ENCODE data around the gene ENTPD2.
"Not testable (repeated sequence)": the region's sequence is repeated elsewhere in the genome, so short reads cannot be mapped to it uniquely, and the experiment has no call there.

Gene ENTPD2

GRCh38 chr9:137034709-137035506 lies 19.0 kb downstream of the ENTPD2 start:
- Histone ChIP-seq H3K4me3 (peak overlapping the region; percentile 26 to 81 (median 62); a peak in 18 of 20 replicates), H3K27ac (peak overlapping the region in 10 of 11 experiments; percentile 38 to 97 (median 78); a peak in 20 of 22 replicates), H3K36me3 (peaks cover 26 to 63% (median 48%) of the 10 kb centered on the region in 11 experiments), H3K4me1 (peaks cover 34 to 76% (median 66%) of the 10 kb centered on the region in 10 experiments), H3K4me2 (peak overlapping the region; percentile 82 to 97 (median 92)), H4K20me1 (peaks cover 0 to 53% (median 41%) of the 10 kb centered on the region in 11 experiments; a peak in 19 of 22 replicates), H3K9me3 (replicated peaks in 1 of 11) (no peaks in the 10 kb centered on the region), H3K9ac (peak overlapping the region; percentile 42 to 82 (median 72)), H3K27me3 (no peaks in the 10 kb centered on the region)
- TF ChIP-seq Cebpa-rat (IDR thresholded peaks at IDR 0.05) = no peak

GRCh38 chr9:137034039-137034708 lies 19.7 kb downstream of the ENTPD2 start:
- H4K20me1 ChIP-seq = peaks cover 0 to 47% (median 35%) of the 10 kb centered on the region in 11 experiments; a peak in 19 of 22 replicates
- H3K36me3 ChIP-seq = peaks cover 18 to 60% (median 40%) of the 10 kb centered on the region in 11 experiments
- peak overlapping the region; percentile 91 to 100 (median 98) for H3K4me2 ChIP-seq
- peak overlapping the region; percentile 46 to 84 (median 74); a peak in 19 of 20 replicates for H3K4me3 ChIP-seq
- peak overlapping the region; percentile 76 to 92 (median 88) for H3K9ac ChIP-seq
- H3K27ac ChIP-seq = peak overlapping the region in 10 of 11 experiments; percentile 72 to 98 (median 94); a peak in 20 of 22 replicates
- 0 out of 22 replicates have a peak, but pooled peaks of 2 of the 11 experiments have one; percentile 8 to 12 for TF ChIP-seq Cebpa-rat (IDR thresholded peaks at IDR 0.05)
- H3K9me3 ChIP-seq (replicated peaks in 1 of 11) = no peaks in the 10 kb centered on the region
- peaks cover 35 to 79% (median 70%) of the 10 kb centered on the region in 10 experiments for H3K4me1 ChIP-seq
- no peaks in the 10 kb centered on the region for H3K27me3 ChIP-seq

GRCh38 chr9:137033481-137033880 lies 20.4 kb downstream of the ENTPD2 start:
- Histone ChIP-seq H3K36me3 (peaks cover 13 to 56% (median 33%) of the 10 kb centered on the region in 11 experiments), H3K4me3 (peak overlapping the region; percentile 46 to 84 (median 74); a peak in 19 of 20 replicates), H3K9ac (peak overlapping the region; percentile 76 to 92 (median 88)), H4K20me1 (peaks cover 0 to 47% (median 35%) of the 10 kb centered on the region in 11 experiments; a peak in 18 of 22 replicates), H3K4me2 (peak overlapping the region; percentile 91 to 100 (median 98)), H3K4me1 (peaks cover 42 to 81% (median 74%) of the 10 kb centered on the region in 10 experiments), H3K27ac (peak overlapping the region in 10 of 11 experiments; percentile 72 to 98 (median 94); a peak in 20 of 22 replicates)
- not testable (repeated sequence) for H3K27me3 ChIP-seq; H3K9me3 ChIP-seq (replicated peaks in 1 of 11)

- peak overlapping the region; percentile 91 to 100 (median 98) for H3K4me2 ChIP-seq
- H3K27ac ChIP-seq = peak overlapping the region; percentile 64 to 98 (median 93)
- peaks cover 0 to 44% (median 32%) of the 10 kb centered on the region in 11 experiments; a peak in 18 of 22 replicates for H4K20me1 ChIP-seq
- H3K4me3 ChIP-seq = peak overlapping the region; percentile 46 to 84 (median 74)
- no peak for TF ChIP-seq Cebpa-rat (IDR thresholded peaks at IDR 0.05)
- H3K27me3 ChIP-seq = no peaks in the 10 kb centered on the region
- peaks cover 7 to 50% (median 27%) of the 10 kb centered on the region in 11 experiments; a peak in 20 of 22 replicates for H3K36me3 ChIP-seq
- peaks cover 44 to 83% (median 74%) of the 10 kb centered on the region in 10 experiments for H3K4me1 ChIP-seq
- H3K9me3 ChIP-seq (replicated peaks in 1 of 11) = no peaks in the 10 kb centered on the region
- peak overlapping the region; percentile 76 to 92 (median 88) for H3K9ac ChIP-seq
These were observed 21.0 kb downstream of the ENTPD2 start for GRCh38 chr9:137032858-137033257.

GRCh38 chr9:137031904-137032640 lies 21.8 kb downstream of the ENTPD2 start, which contains the start of gene FUT7:
Gene FUT7, minus strand, starts transcription at chr9:137032088. Its CDS starts 97 bp downstream, at chr9:137031991.
- no peak for TF ChIP-seq Cebpa-rat (IDR thresholded peaks at IDR 0.05)
- peaks cover 0 to 42% (median 20%) of the 10 kb centered on the region in 11 experiments; a peak in 19 of 22 replicates for H3K36me3 ChIP-seq
- no peaks in the 10 kb centered on the region for H3K27me3 ChIP-seq
- peak within 1 kb of the TSS; percentile 91 to 100 (median 98) for H3K4me2 ChIP-seq
- peaks cover 51 to 89% (median 80%) of the 10 kb centered on the region in 10 experiments for H3K4me1 ChIP-seq
- peaks cover 5 to 44% (median 31%) of the 10 kb centered on the region in 11 experiments; a peak in 19 of 22 replicates for H4K20me1 ChIP-seq
- peak within 1 kb of the TSS; percentile 64 to 98 (median 93) for H3K27ac ChIP-seq
- H3K4me3 ChIP-seq = peak within 1 kb of the TSS; percentile 65 to 84 (median 74)
- peak within 1 kb of the TSS; percentile 76 to 92 (median 88) for H3K9ac ChIP-seq
- H3K9me3 ChIP-seq (replicated peaks in 1 of 11) = no peaks in the 10 kb centered on the region

- Histone ChIP-seq H3K27ac (peak overlapping the region; percentile 64 to 98 (median 93)), H3K4me2 (peak overlapping the region; percentile 91 to 100 (median 98)), H3K27me3 (no peaks in the 10 kb centered on the region), H3K4me1 (peaks cover 51 to 96% (median 85%) of the 10 kb centered on the region in 10 experiments), H3K36me3 (peaks cover 0 to 29% (median 11%) of the 10 kb centered on the region in 11 experiments; a peak in 12 of 22 replicates), H3K9ac (peak overlapping the region; percentile 76 to 92 (median 88)), H3K4me3 (peak overlapping the region; percentile 65 to 84 (median 74); a peak in 19 of 20 replicates), H4K20me1 (peaks cover 9 to 44% (median 31%) of the 10 kb centered on the region in 11 experiments; a peak in 19 of 22 replicates), H3K9me3 (replicated peaks in 1 of 11) (no peaks in the 10 kb centered on the region)
- TF ChIP-seq Cebpa-rat (IDR thresholded peaks at IDR 0.05) = peak in 9 of 11 experiments; percentile 41 to 87 (median 76); a peak in 16 of 22 replicates
These were observed 23.0 kb downstream of the ENTPD2 start for GRCh38 chr9:137030538-137031527.

GRCh38 chr9:137030006-137030405 lies 23.9 kb downstream of the ENTPD2 start:
- peak overlapping the region; percentile 65 to 84 (median 74) for H3K4me3 ChIP-seq

More at GRCh38 chr9:137030006-137030405, 23.9 kb downstream of the ENTPD2 start:
- no peaks in the 10 kb centered on the region for H3K27me3 ChIP-seq
- no peak for TF ChIP-seq Cebpa-rat (IDR thresholded peaks at IDR 0.05)
- H3K4me1 ChIP-seq = peaks cover 51 to 96% (median 85%) of the 10 kb centered on the region in 10 experiments
- peak overlapping the region; percentile 91 to 100 (median 98) for H3K4me2 ChIP-seq
- peaks cover 3 to 44% (median 31%) of the 10 kb centered on the region in 11 experiments; a peak in 18 of 22 replicates for H4K20me1 ChIP-seq
- peak overlapping the region; percentile 76 to 92 (median 88) for H3K9ac ChIP-seq
- H3K27ac ChIP-seq = peak overlapping the region; percentile 64 to 98 (median 93)
- H3K36me3 ChIP-seq = peaks cover 0 to 24% (median 7%) of the 10 kb centered on the region in 11 experiments; a peak in 9 of 22 replicates
- no peaks in the 10 kb centered on the region for H3K9me3 ChIP-seq (replicated peaks in 1 of 11)

All from BLaER1 treated with 17β-estradiol and CSF1 and Interleukin-3, amounts not matched to agents 10 nM and 100 nM (cell line).